AG08396 (cell line): ENCODE data around the gene GABRB1.

Experiments used
- DNase-seq: peaks from one replicate; pipeline ENCODE4 v3.0.0; 2012; ENCODE audit warnings: low spot score, mixed read lengths

GABRB1 gene

GRCh38 chr4:47031011-47031678 is at the start of gene GABRB1:
GABRB1 (plus strand) TSS chr4:47031567.
- DNase-seq, result peak; percentile 69

GRCh38 chr4:46984781-46985180 is 46.6 kb upstream of the GABRB1 start:
- no peak for DNase-seq

- no peak for DNase-seq
These were observed 44.3 kb upstream of the GABRB1 start for GRCh38 chr4:46986922-46987638.

- DNase-seq, result no peak
These were observed 39.0 kb upstream of the GABRB1 start for GRCh38 chr4:46992338-46992737.

- DNase-seq, result peak; percentile 12
These were observed 38.0 kb upstream of the GABRB1 start, which contains the start of gene GABRA4 for GRCh38 chr4:46993075-46994006. GABRA4 (minus strand) TSS chr4:46993581; CDS start chr4:46993424, 157 bp downstream.

- DNase-seq, result peak; percentile 14
These were observed 37.4 kb upstream of the GABRB1 start for GRCh38 chr4:46994007-46994405.

GRCh38 chr4:46999566-46999965 is 31.8 kb upstream of the GABRB1 start:
- no peak for DNase-seq

GRCh38 chr4:47000406-47000805 is 31.0 kb upstream of the GABRB1 start:
- DNase-seq, result no peak

GRCh38 chr4:47002580-47002979 is 28.8 kb upstream of the GABRB1 start:
- peak; percentile 28 for DNase-seq

- no peak for DNase-seq
These were observed 20.9 kb upstream of the GABRB1 start for GRCh38 chr4:47010347-47010911.

- no peak for DNase-seq
These were observed 20.4 kb upstream of the GABRB1 start for GRCh38 chr4:47010912-47011446.

GRCh38 chr4:47012676-47013075 is 18.7 kb upstream of the GABRB1 start:
- DNase-seq, result no peak

- no peak for DNase-seq
These were observed 18.0 kb upstream of the GABRB1 start for GRCh38 chr4:47013373-47013772.

- no peak for DNase-seq
These were observed 14.3 kb upstream of the GABRB1 start for GRCh38 chr4:47017081-47017480.

- DNase-seq, result no peak
These were observed 13.9 kb upstream of the GABRB1 start for GRCh38 chr4:47017494-47017893.

- DNase-seq, result no peak
These were observed 511 bp downstream of the GABRB1 start for GRCh38 chr4:47031751-47032404.

GRCh38 chr4:47032405-47033106 is 1.2 kb downstream of the GABRB1 start:
- peak; percentile 66 for DNase-seq

- no peak for DNase-seq
These were observed 6.9 kb downstream of the GABRB1 start for GRCh38 chr4:47038263-47038662.

GRCh38 chr4:47040828-47041227 is 9.5 kb downstream of the GABRB1 start:
- no peak for DNase-seq

- no peak for DNase-seq
These were observed 12.5 kb downstream of the GABRB1 start for GRCh38 chr4:47043821-47044220.

- no peak for DNase-seq
These were observed 13.9 kb downstream of the GABRB1 start for GRCh38 chr4:47045261-47045660.
